MM.1S (cell line): ENCODE data around the gene APOBEC4.

Source experiments
- EZH2 ChIP-seq: fragments of 300-600 bp; sonication (generic); optimal IDR thresholded peaks from 2 replicates; pipeline ENCODE3; 2017; ENCODE audit warnings: low read depth, mild to moderate bottlenecking, antibody characterized with exemption, low read length, mixed read lengths
- EZH2phosphoT487 ChIP-seq: fragments of 300-600 bp; sonication (generic); IDR thresholded peaks from 2 replicates; pipeline ENCODE4 v1.6.1; 2018; ENCODE audit warnings: antibody characterized with exemption, low read length
- TF ChIP-seq, protein P1 (sequence below): fragments of 300-600 bp; sonication (generic); IDR thresholded peaks from 2 replicates; pipeline ENCODE4 v1.5.1; 2016; ENCODE audit warnings: antibody characterized with exemption, low read length, mixed read lengths

DNA sequence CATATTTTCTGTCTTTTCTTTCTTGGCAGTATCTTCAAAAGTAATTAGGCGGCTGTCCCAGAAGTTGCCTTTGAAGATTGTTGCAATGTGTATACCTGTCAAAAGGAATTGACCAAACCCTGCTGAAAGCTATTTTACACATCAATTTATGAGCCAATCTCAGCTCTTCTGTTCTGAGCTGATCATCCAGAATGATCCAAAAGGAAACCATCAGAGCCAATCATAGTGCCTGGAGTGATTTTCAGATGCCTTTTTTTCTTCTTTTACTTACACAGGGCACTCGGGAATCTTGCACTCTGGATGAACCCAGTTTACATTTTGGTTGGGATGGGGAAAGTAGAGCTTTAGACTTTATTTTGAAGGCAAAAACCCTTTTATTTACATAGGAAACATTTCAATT, 21.8 kb upstream of the APOBEC4 start:
- TF ChIP-seq EZH2 (no peak), EZH2phosphoT487 (no peak)
- TF ChIP-seq, protein P1, sequence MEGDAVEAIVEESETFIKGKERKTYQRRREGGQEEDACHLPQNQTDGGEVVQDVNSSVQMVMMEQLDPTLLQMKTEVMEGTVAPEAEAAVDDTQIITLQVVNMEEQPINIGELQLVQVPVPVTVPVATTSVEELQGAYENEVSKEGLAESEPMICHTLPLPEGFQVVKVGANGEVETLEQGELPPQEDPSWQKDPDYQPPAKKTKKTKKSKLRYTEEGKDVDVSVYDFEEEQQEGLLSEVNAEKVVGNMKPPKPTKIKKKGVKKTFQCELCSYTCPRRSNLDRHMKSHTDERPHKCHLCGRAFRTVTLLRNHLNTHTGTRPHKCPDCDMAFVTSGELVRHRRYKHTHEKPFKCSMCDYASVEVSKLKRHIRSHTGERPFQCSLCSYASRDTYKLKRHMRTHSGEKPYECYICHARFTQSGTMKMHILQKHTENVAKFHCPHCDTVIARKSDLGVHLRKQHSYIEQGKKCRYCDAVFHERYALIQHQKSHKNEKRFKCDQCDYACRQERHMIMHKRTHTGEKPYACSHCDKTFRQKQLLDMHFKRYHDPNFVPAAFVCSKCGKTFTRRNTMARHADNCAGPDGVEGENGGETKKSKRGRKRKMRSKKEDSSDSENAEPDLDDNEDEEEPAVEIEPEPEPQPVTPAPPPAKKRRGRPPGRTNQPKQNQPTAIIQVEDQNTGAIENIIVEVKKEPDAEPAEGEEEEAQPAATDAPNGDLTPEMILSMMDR = no peak
